AG20443 (cell line): ENCODE results near the gene CD79B.
"Not testable (repeated sequence)": the region's sequence is repeated elsewhere in the genome, so short reads cannot be mapped to it uniquely, and the experiment has no call there.

ENCODE experiments used
- DNase-seq: peaks from one replicate; pipeline ENCODE4 v3.0.0; 2012; ENCODE audit warnings: low spot score, mixed read lengths

The CD79B gene

DNA sequence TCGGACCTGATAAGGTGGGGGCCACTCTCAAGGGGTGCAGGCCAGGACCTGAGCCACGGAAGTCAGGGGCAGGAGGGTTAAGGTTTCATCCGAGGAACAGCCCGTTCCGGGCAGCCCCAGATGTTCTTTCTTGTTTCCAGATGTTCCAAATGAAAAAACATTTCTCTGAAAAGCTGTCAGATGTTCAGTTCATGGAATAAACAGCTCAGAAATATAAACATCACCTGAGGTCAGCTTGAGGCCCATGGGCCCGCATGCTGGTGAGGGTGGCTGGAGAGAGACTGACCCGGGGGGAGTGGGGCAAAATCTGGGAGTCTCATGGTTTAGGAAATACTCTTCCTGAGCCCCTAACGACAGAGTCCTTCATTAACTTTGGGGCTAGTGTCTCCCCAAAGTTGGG is 1.5 kb upstream of the CD79B start:
- no peak for DNase-seq

DNA sequence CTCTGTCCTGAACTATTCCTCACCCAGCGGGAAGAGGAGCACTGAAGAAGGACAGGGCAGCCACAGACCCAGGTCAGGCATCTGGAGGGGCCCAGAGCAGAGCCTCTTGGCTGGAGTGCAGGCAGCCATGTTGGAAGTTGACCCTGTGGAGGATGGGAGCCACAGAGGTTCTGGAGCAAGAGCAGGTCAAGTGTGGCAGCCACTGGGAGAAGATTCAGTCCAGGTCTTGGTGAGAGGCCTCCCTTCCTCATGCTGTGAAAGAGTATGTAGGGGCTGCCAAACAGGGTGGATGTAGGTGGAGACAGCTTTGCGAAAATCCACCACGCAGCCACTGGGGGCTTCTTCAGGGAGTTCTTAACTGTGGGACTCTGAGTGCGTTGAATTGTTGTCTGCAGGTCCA is 590 bp upstream of the CD79B start:
- no peak for DNase-seq

GRCh38 chr17:63930951-63931575 is 1.1 kb downstream of the CD79B start:
- peak; percentile 55 for DNase-seq

GRCh38 chr17:63929860-63930766 is 2.0 kb downstream of the CD79B start:
- no peak for DNase-seq

DNA sequence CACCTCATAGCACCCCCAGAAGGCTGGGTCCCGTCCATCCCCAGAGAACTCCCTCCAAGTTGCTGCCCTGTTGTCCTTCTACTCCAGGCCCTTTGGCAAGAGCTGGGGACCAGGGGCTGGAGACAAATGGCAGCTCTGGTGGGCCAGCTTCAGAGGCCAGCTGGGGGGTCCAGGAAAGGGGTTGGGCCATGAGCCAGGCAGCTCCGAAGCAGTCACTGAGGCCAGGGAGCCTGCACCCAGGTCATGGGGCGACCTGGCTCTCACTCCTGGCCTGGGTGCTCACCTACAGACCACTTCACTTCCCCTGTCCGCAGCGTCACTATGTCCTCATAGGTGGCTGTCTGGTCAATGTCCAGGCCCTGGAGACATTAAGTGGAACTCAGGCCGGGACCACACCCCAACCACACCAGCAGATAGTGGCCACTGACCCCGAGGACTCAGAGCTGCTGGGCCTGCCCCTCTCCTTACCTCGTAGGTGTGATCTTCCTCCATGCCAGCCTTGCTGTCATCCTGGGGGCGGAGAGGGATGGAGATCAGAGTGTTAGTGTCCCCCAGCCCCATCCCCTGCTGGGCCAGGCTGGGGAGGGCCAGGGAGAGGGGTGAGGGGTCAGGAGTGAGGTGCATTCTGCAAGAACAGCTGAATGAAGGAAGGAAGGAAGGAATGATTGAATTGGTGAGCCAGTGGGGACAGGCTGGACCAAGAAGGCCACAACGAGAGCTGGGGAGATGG is 3.0 kb downstream of the CD79B start:
- DNase-seq: no peak

DNA sequence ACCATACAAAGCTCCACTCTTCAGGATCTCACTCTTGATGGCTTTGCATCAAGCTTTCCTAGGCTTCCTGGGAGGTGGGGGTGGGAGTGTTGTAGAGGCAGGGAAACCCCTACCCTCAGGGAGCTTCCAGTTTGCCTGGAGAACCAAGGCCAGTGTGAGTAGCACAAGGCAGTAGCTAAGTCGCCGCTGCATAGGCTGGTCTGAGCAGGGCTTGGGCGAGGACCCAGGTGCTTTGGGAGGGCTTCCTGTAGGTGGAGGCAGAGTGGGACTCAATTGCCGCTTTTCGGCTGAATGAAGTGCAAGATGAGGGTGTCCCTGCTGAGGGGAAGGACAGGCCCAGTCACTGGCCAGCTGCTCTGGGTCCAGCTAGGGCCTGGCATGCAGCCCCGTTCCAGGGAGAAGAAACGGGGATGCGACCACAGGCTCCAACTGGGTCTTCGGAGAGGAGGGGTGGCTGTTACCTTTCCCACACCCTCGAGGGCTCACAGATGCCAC is 3.9 kb downstream of the CD79B start:
- DNase-seq: no peak

DNA sequence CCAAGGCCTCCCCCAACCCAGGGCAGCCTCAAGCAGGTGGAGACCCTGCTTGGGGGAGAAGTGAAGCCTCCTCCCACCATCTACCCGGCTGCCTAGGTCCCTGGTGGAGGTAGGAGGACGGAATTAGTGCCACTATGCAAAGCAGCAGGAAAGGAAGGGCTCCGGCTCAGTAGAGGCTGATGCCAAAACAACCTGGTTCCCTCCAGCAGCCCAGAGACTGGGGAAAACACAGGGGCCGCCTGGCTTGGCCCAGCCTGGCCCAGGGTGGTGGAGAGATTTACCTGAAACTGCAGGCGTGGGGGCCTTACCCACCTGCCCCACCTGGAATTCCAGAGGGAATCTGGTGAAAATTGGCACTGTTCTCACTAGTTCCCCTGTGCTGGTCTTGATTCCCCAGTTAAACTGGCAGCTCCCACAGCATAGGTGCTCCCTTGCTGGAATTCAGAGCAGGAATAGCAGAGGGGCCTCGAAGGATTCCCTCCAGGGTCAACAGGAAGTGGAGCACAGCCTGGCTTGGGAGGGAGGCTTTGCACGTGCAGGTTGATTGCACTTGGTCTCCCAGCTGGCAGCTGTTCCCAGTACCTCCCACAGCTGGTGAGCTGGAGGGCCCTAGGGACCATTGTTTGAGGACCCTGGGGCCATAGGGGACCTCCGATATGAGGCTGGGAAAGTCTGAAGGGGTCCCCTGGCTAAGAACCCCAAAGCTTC is 4.5 kb downstream of the CD79B start:
- DNase-seq: peak; percentile 7

GRCh38 chr17:63926164-63926563 is 6.0 kb downstream of the CD79B start:
- DNase-seq: no peak

- peak; percentile 4 for DNase-seq
Observed at GRCh38 chr17:63925615-63926014, 6.5 kb downstream of the CD79B start.

DNA sequence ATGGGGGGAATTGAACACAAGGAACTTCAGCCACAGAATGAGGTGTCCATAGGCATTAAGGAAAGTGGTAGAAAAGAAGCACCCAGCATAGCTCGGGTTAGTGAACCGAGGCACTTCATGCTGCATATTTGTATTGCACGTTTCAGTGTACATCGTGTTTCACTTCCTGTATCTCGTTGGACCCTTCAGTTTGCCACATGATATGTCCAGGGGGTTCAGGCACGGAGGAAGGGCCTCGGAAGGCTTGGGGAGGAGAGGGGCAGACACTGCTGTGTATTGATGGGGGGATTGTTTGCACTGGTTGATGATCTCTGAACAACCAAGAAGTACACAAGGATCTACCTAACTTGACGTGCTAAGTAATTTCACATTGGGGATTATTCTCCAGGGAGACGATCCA is 9.7 kb downstream of the CD79B start:
- DNase-seq: not testable (repeated sequence)

DNA sequence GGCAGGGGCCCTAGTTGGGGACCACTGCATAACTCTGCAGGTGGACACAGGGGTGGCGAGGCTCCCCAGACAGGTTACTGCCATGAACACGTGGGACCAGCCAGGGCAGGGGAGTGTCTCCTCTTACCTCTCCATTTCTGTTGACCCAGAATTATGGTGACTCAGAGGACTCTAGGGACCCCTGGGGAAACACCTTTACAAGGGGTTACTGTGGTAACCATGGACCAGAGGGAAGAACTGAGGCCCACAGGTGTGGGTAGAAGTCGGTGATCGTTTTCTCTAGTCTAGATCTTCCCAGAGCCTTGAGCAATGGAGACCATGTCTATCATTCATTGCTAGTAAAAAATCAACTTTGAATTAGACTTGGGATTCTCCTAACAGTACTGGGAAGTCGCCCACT is 11.4 kb downstream of the CD79B start:
- DNase-seq: not testable (repeated sequence)

DNA sequence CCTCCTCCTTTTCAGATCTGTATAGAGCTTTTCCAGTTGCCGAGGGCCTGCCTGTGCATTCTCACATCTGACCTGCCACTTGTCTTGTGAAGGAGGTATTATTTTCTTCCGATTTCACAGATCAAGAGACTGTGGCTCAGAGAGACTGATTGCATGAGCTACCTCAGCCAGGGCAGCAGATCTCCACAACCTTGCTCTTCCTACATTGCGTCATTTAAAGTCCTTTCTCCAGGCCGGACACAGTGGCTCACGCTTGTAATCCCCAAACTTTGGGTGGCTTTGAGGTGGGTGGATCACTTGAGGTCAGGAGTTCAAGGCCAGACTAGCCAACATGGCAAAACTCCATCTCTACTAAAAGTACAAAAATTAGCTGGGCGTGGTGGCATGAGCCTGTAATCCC is 12.1 kb downstream of the CD79B start:
- not testable (repeated sequence) for DNase-seq

DNA sequence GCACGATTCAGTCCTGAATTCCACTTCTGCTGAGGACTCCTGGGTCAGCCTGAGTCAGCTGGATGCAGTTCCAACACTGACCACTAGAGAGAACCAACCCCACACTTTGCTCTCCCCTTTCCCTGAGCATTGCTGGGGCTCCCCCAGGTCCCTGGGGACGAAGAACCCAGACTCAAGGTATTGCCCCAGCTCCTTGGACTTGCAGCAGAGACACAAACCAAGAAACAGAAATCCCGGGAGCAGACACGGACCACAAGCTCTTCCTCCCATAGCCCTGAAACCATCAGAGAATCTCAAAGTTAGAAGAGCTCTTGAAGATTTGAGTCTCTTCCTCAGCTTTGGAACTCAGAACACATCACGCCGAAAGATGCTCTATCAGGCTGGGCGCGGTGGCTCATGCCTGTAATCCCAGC is 12.8 kb downstream of the CD79B start:
- peak; percentile 87 for DNase-seq

GRCh38 chr17:63918789-63919305 is 13.3 kb downstream of the CD79B start, which contains the start of gene GH1:
Gene GH1, minus strand, starts transcription at chr17:63918839. Its CDS starts 63 bp downstream, at chr17:63918776.
- peak; percentile 3 for DNase-seq

DNA sequence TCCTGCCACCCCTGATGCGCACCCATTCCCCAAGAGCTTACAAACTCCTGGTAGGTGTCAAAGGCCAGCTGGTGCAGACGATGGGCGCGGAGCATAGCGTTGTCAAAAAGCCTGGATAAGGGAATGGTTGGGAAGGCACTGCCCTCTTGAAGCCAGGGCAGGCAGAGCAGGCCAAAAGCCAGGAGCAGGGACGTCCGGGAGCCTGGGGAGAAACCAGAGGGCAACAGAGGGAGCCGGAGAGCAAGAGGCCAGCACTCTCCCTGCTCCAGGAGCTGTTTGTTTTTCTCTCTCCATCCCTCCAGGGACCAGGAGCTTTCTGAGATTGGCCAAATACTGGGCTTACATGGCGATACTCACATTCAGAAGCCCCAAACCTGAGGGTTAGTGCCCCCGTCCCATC is 13.8 kb downstream of the CD79B start:
- peak; percentile 10 for DNase-seq

DNA sequence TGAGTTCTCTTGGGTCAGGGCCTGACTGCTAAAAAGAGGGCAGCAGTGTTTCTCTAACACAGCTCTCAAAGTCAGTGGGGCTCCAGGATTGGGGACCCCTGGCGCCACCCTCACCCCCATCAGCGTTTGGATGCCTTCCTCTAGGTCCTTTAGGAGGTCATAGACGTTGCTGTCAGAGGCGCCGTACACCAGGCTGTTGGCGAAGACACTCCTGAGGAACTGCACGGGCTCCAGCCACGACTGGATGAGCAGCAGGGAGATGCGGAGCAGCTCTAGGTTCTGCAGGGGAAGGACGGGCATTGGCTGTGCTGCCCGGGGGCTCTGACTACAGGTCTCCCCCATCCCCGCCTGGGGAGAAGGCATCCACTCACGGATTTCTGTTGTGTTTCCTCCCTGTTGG is 14.5 kb downstream of the CD79B start:
- peak; percentile 3 for DNase-seq

DNA sequence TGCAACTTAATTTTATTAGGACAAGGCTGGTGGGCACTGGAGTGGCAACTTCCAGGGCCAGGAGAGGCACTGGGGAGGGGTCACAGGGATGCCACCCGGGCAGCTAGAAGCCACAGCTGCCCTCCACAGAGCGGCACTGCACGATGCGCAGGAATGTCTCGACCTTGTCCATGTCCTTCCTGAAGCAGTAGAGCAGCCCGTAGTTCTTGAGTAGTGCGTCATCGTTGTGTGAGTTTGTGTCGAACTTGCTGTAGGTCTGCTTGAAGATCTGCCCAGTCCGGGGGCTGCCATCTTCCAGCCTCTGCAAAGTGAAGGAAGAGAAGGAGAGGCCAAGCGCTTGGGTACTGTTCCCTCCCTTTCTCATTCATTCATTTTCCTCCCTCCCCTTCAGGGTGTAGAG is 14.9 kb downstream of the CD79B start:
- DNase-seq: not testable (repeated sequence)

GRCh38 chr17:63916566-63917185 is 15.5 kb downstream of the CD79B start:
- DNase-seq: no peak

DNA sequence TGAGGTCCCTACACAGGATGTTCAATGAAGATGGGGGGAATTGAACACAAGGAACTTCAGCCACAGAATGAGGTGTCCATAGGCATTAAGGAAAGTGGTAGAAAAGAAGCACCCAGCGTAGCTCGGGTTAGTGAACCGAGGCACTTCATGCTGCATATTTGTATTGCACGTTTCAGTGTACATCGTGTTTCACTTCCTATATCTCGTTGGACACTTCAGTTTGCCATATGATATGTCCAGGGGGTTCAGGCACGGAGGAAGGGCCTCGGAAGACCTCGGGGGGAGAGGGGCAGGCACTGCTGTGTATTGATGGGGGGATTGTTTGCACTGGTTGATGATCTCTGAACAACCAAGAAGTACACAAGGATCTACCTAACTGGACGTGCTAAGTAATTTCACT is 16.4 kb downstream of the CD79B start:
- not testable (repeated sequence) for DNase-seq

- no peak for DNase-seq
Observed at GRCh38 chr17:63914471-63914870, 17.7 kb downstream of the CD79B start.

DNA sequence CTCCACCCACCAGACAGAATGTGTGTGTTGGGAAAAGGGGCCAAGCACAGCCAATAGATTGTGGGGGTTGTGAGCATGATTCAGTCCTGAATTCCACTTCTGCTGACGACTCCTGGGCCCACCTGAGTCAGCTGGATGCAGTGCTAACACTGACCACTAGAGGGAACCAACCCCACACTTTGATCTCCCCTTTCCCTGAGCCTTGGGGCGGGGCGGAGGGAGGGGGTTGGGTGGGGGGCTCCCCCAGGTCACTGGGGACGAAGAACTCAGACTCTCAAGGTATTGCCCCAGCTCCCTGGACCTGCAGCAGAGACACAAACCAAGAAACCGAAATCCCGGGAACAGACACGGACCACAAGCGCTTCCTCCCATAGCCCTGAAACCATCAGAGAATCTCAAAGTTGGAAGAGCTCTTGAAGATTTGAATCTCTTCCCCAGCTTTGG is 20.5 kb downstream of the CD79B start:
- peak; percentile 73 for DNase-seq
